Neural cell (in vitro differentiated cells): ENCODE results near the gene SESN2. TPM values are rescaled to one million over a fixed set of nuclear protein-coding genes. Genes with fewer than 3 reads are reported as not detected.

Experiments used
- H2AFZ ChIP-seq: fragments of 200-600, 300-800 bp; sonication (generic), shearing (Covaris generic); 2 replicates; pipeline ENCODE4 v1.6.0; 2014; ENCODE audit warnings: low read depth, mild to moderate bottlenecking, antibody characterized with exemption, low read length, moderate library complexity
- H3F3A ChIP-seq: fragments of 200-600 bp; shearing (Covaris generic); 2 replicates; pipeline ENCODE4 v1.6.1; 2016; ENCODE audit warnings: mild to moderate bottlenecking, moderate library complexity, mixed read lengths, antibody characterized with exemption, low read length; ENCODE audit not compliant: insufficient read depth, poor library complexity, severe bottlenecking
- H3K27ac ChIP-seq: fragments of 200-600, 300-800 bp; sonication (generic), shearing (Covaris generic); 2 replicates; pipeline ENCODE4 v1.5.1; 2014; ENCODE audit warnings: mild to moderate bottlenecking, low read length, moderate library complexity
- H3K27me3 ChIP-seq: fragments of 300-800, 200-600 bp; sonication (generic), shearing (Covaris generic); 2 replicates; pipeline ENCODE4 v1.6.0; 2014; ENCODE audit warnings: mild to moderate bottlenecking, low read depth, low read length, moderate library complexity; ENCODE audit not compliant: insufficient read depth
- H3K36me3 ChIP-seq: fragments of 300-800, 200-600 bp; sonication (generic), shearing (Covaris generic); 2 replicates; pipeline ENCODE4 v1.5.1; 2014; ENCODE audit warnings: mild to moderate bottlenecking, antibody characterized with exemption, low read length, moderate library complexity; ENCODE audit not compliant: insufficient read depth
- H3K4me2 ChIP-seq: fragments of 300-800, 200-600 bp; sonication (generic), shearing (Covaris generic); 2 replicates; pipeline ENCODE4 v1.6.0; 2014; ENCODE audit warnings: mild to moderate bottlenecking, low read length
- H3K4me3 ChIP-seq: fragments of 300-800, 200-600 bp; sonication (generic), shearing (Covaris generic); 2 replicates; pipeline ENCODE4 v1.5.1; 2014; ENCODE audit warnings: mild to moderate bottlenecking, low read length, moderate library complexity
- H3K79me2 ChIP-seq: fragments of 200-600 bp; shearing (Covaris generic); replicated peaks from 2 replicates; pipeline ENCODE4 v1.6.0; 2014; ENCODE audit warnings: mild to moderate bottlenecking, low read length, moderate library complexity; ENCODE audit not compliant: insufficient read depth
- H3K9ac ChIP-seq: fragments of 300-800, 200-600 bp; sonication (generic), shearing (Covaris generic); 2 replicates; pipeline ENCODE4 v1.6.1; 2016; ENCODE audit warnings: mild to moderate bottlenecking, low read length, mixed read lengths
- H3K9me2 ChIP-seq: fragments of 200-600 bp; shearing (Covaris generic); 2 replicates; pipeline ENCODE4 v1.6.1; 2016; ENCODE audit warnings: mild to moderate bottlenecking, low read length, mixed read lengths; ENCODE audit not compliant: insufficient read depth
- H3K9me3 ChIP-seq: fragments of 200-600, 300-800 bp; sonication (generic), shearing (Covaris generic); 2 replicates; pipeline ENCODE4 v1.6.1; 2016; ENCODE audit warnings: mild to moderate bottlenecking, mixed run types, low read length, moderate library complexity, mixed read lengths
- H4K20me1 ChIP-seq: fragments of 200-600 bp; shearing (Covaris generic); 2 replicates; pipeline ENCODE4 v1.6.1; 2016; ENCODE audit warnings: mild to moderate bottlenecking, mixed run types; ENCODE audit not compliant: insufficient read depth
- CTCF ChIP-seq: fragments of 450-650 bp; IDR thresholded peaks from 2 replicates; pipeline ENCODE4 v1.5.1; 2014; ENCODE audit warnings: antibody characterized with exemption, mild to moderate bottlenecking, moderate library complexity; ENCODE audit not compliant: poor library complexity, severe bottlenecking
- EP300 ChIP-seq: fragments of 450-650 bp; conservative IDR thresholded peaks from 2 replicates; pipeline ENCODE4 v1.6.1; 2014; ENCODE audit warnings: antibody characterized with exemption, mild to moderate bottlenecking, moderate library complexity; ENCODE audit not compliant: poor library complexity, severe bottlenecking
- EZH2 ChIP-seq: fragments of 200-600, 300-800 bp; shearing (Covaris generic), sonication (generic); IDR thresholded peaks from 2 replicates; pipeline ENCODE4 v1.6.1; 2014; ENCODE audit warnings: antibody characterized with exemption, low read length, borderline replicate concordance, mild to moderate bottlenecking; ENCODE audit not compliant: insufficient read depth, poor library complexity, severe bottlenecking
- MXI1 ChIP-seq: fragments of 450-650 bp; conservative IDR thresholded peaks from 2 replicates; pipeline ENCODE4 v1.6.1; 2014; ENCODE audit warnings: antibody characterized with exemption, mild to moderate bottlenecking; ENCODE audit not compliant: poor library complexity, severe bottlenecking
- POLR2AphosphoS5 ChIP-seq: IDR thresholded peaks from 2 replicates; pipeline ENCODE4 v1.6.1; 2012
- RAD21 ChIP-seq: fragments of 450-650 bp; conservative IDR thresholded peaks from 2 replicates; pipeline ENCODE4 v1.6.1; 2014; ENCODE audit warnings: antibody characterized with exemption, mild to moderate bottlenecking, moderate library complexity
- REST ChIP-seq: IDR thresholded peaks from 2 replicates; pipeline ENCODE4 v1.6.1; 2012; ENCODE audit warnings: borderline replicate concordance
- SMC3 ChIP-seq: fragments of 450-650 bp; conservative IDR thresholded peaks from 2 replicates; pipeline ENCODE4 v1.6.1; 2014; ENCODE audit warnings: antibody characterized with exemption, mild to moderate bottlenecking, moderate library complexity; ENCODE audit not compliant: poor library complexity
- TAF1 ChIP-seq: IDR thresholded peaks from 2 replicates; pipeline ENCODE4 v1.6.1; 2012; ENCODE audit warnings: low read depth
- polyA plus RNA-seq: library from polyadenylated mRNA; depleted of rRNA; stranded (reverse); fragments of >200 nt; gene quantifications from 2 replicates; pipeline ENCODE4 v1.2.3, GENCODE V29; 2014

Gene SESN2
- polyA plus RNA-seq, 1 donor from 2014 or later: 9.3 TPM

GRCh38 chr1:28314547-28314941, 55.2 kb downstream of the SESN2 start (continued):
- no peak for TF ChIP-seq CTCF

GRCh38 chr1:28317014-28317413, 57.7 kb downstream of the SESN2 start:
- H3K79me2 ChIP-seq: no peaks in the 10 kb centered on the region
- H3K4me3 ChIP-seq: no peak overlapping the region
- no peak overlapping the region for H3K27ac ChIP-seq
- H3F3A ChIP-seq: no peaks in the 10 kb centered on the region
- H3K9me3 ChIP-seq: no peaks in the 10 kb centered on the region
- no peaks in the 10 kb centered on the region for H4K20me1 ChIP-seq
- H3K27me3 ChIP-seq: no peaks in the 10 kb centered on the region
- H3K9me2 ChIP-seq: no peaks in the 10 kb centered on the region
- no peak overlapping the region for H3K9ac ChIP-seq
- H3K36me3 ChIP-seq: no peaks in the 10 kb centered on the region
- H2AFZ ChIP-seq: no peak overlapping the region
- TF ChIP-seq CTCF: no peak
- no peak for TF ChIP-seq REST
- no peak for TF ChIP-seq EZH2
- no peak for TF ChIP-seq POLR2AphosphoS5
- no peak for TF ChIP-seq EP300
- TF ChIP-seq RAD21: no peak
- TF ChIP-seq MXI1: no peak
- no peak for TF ChIP-seq SMC3
- TF ChIP-seq TAF1: no peak
- H3K4me2 ChIP-seq: no peak overlapping the region

GRCh38 chr1:28322194-28322593, 62.9 kb downstream of the SESN2 start:
- no peaks in the 10 kb centered on the region for H3F3A ChIP-seq
- TF ChIP-seq REST (no peak), POLR2AphosphoS5 (no peak), MXI1 (no peak), SMC3 (no peak), RAD21 (no peak), EZH2 (no peak), EP300 (no peak)
- no peak overlapping the region for H3K4me2 ChIP-seq
- no peaks in the 10 kb centered on the region for H3K36me3 ChIP-seq
- H2AFZ ChIP-seq: no peak overlapping the region
- H3K4me3 ChIP-seq: no peak overlapping the region
- H3K27me3 ChIP-seq: no peaks in the 10 kb centered on the region
- H3K9ac ChIP-seq: no peak overlapping the region
- H3K9me2 ChIP-seq: no peaks in the 10 kb centered on the region
- no peaks in the 10 kb centered on the region for H3K9me3 ChIP-seq
- no peak overlapping the region for H3K27ac ChIP-seq
- H3K79me2 ChIP-seq: no peaks in the 10 kb centered on the region
- no peaks in the 10 kb centered on the region for H4K20me1 ChIP-seq
